ENCODE data around the gene SHOC2. TPM values are rescaled to one million over a fixed set of nuclear protein-coding genes. Genes with fewer than 3 reads are reported as not detected.

Gene SHOC2
- total RNA-seq, 1 experiment from 2014 or later = 23.7 TPM

DNA sequence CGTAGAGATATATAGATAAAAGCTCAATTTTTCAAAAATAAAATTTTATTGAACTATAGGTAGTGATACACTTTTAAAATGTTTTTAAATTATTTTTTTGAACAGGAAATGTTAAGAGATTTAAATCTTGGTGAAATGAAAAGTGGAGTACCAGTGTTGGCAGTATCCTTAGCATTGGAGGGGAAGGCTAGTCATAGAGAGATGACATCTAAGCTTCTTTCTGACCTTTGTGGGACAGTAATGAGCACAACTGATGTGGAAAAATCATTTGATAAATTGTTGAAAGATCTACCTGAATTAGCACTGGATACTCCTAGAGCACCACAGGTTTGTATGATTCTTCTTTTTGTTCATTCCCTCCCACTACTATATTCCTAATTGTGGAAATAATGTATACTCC lies 31.8 kb upstream of the SHOC2 start:
- Histone ChIP-seq H2BK120ac (ENCODE audit: low read depth, low read length, poor library complexity, severe bottlenecking) (no peak overlapping the region), H3K9ac (ENCODE audit: extremely low read depth, insufficient read length, low read length) (no peak overlapping the region), H3K4ac (ENCODE audit: low read depth, low read length) (no peak overlapping the region), H2AK5ac (ENCODE audit: insufficient read length, low read length) (no peak overlapping the region), H4K91ac (ENCODE audit: insufficient read length, low read depth, low read length) (no peak overlapping the region), H3K9me3 (ENCODE audit: control insufficient read depth, low read depth, low read length) (no peaks in the 10 kb centered on the region), H2BK5ac (ENCODE audit: insufficient read length, low read length) (no peak overlapping the region), H3K23me2 (ENCODE audit: insufficient read length, low read depth, low read length, poor library complexity, severe bottlenecking) (no peaks in the 10 kb centered on the region), H4K8ac (replicated peaks; ENCODE audit: insufficient read length, low read depth, low read length) (no peak overlapping the region), H3K23ac (ENCODE audit: insufficient read length, low read depth, low read length) (no peak overlapping the region), H3K27me3 (ENCODE audit: insufficient read depth, low read length) (no peaks in the 10 kb centered on the region), H4K20me1 (ENCODE audit: control insufficient read depth, insufficient read depth, insufficient read length) (no peaks in the 10 kb centered on the region), H3K14ac (ENCODE audit: insufficient read depth, low read length) (no peak overlapping the region), H3K4me2 (ENCODE audit: insufficient read depth, insufficient read length, low read length) (no peak overlapping the region), H3T11ph (ENCODE audit: low read length) (no peak overlapping the region), H3K79me2 (ENCODE audit: insufficient read depth, low read length) (no peaks in the 10 kb centered on the region), H3K18ac (ENCODE audit: insufficient read length, low read depth, low read length) (no peak overlapping the region), H2BK20ac (ENCODE audit: low read depth, low read length, poor library complexity, severe bottlenecking) (no peak overlapping the region), H3K4me1 (ENCODE audit: insufficient read depth, low read length) (no peaks in the 10 kb centered on the region), H3K56ac (ENCODE audit: insufficient read length, low read depth, low read length) (no peak overlapping the region), H2BK12ac (ENCODE audit: insufficient read length, low read depth, low read length) (no peak overlapping the region), H2BK15ac (ENCODE audit: low read depth, low read length) (no peak overlapping the region), H2AFZ (ENCODE audit: low read length) (no peak overlapping the region), H3K27ac (ENCODE audit: insufficient read length, low read depth, low read length) (no peak overlapping the region), H3K79me1 (ENCODE audit: insufficient read depth, low read depth, low read length, poor library complexity, severe bottlenecking) (no peaks in the 10 kb centered on the region), H4K5ac (ENCODE audit: insufficient read length, low read depth, low read length) (no peak overlapping the region)
- H3K4me3 Mint-ChIP-seq = no peak overlapping the region
- H3K9me3 Mint-ChIP-seq = no peaks in the 10 kb centered on the region
- TF ChIP-seq, protein P1, sequence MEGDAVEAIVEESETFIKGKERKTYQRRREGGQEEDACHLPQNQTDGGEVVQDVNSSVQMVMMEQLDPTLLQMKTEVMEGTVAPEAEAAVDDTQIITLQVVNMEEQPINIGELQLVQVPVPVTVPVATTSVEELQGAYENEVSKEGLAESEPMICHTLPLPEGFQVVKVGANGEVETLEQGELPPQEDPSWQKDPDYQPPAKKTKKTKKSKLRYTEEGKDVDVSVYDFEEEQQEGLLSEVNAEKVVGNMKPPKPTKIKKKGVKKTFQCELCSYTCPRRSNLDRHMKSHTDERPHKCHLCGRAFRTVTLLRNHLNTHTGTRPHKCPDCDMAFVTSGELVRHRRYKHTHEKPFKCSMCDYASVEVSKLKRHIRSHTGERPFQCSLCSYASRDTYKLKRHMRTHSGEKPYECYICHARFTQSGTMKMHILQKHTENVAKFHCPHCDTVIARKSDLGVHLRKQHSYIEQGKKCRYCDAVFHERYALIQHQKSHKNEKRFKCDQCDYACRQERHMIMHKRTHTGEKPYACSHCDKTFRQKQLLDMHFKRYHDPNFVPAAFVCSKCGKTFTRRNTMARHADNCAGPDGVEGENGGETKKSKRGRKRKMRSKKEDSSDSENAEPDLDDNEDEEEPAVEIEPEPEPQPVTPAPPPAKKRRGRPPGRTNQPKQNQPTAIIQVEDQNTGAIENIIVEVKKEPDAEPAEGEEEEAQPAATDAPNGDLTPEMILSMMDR (conservative IDR thresholded peaks at IDR 0.05) = no peak
- H3K27me3 Mint-ChIP-seq (ENCODE audit: low read depth) = no peaks in the 10 kb centered on the region
- H3K27ac Mint-ChIP-seq = no peak overlapping the region
- H3K36me3 Mint-ChIP-seq (ENCODE audit: insufficient read depth in 1 of 3, low read depth in 3 of 3) = peaks cover 0 to 36% (median 17%) of the 10 kb centered on the region in 3 experiments; a peak in 4 of 7 replicates
- DNase-seq = no peak
- no CpG with 5 or more reads among the region's 1 CpG for WGBS (ENCODE audit: extremely low coverage, insufficient read length, low lambda C conversion rate)
- H3K4me1 Mint-ChIP-seq = no peaks in the 10 kb centered on the region
